ENCODE measurements around the gene BAG5. TPM values are rescaled to one million over a fixed set of nuclear protein-coding genes. Genes with fewer than 3 reads are reported as not detected.
A peak's percentile ranks its signal among the peaks of the same experiment; 100 is the strongest.

The BAG5 gene
- total RNA-seq, 1 donor from 2014 or later, result 28.8 TPM

- no peak for TF ChIP-seq CTCF (IDR thresholded peaks at IDR 0.05)
These were observed 13.8 kb downstream of the BAG5 start for GRCh38 chr14:103548463-103549351.

DNA sequence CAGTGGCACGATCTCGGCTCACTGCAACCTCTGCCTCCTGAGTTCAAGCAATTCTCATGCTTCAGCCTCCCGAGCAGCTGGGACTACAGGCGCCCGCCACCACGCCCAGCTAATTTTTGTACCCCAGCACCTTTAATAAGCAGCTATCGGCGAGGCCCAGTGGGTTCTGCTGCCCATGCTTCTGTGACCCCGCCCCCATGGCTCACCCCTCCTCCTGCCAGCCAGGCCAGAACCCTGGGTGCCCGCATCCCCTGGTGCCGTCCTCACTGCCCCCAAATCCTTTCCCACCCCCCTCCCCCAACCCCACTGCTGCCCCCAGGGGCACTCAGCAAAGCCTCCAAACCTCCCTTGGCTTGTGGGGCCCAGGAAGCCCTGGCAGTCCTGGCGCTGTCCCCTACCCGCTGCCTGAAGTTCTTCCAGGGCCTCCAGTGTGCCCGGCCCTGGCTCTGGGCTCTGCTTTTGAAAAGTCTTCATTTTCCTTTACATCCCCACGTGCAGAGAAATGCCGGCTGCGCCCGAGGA is 14.5 kb downstream of the BAG5 start:
- Mint-ChIP-seq H3K4me1 (peaks cover 2% of the 10 kb centered on the region), H3K27me3 (no peaks in the 10 kb centered on the region), H3K36me3 (ENCODE audit: low read depth) (peaks cover 4% of the 10 kb centered on the region), H3K27ac (no peak overlapping the region), H3K4me3 (no peak overlapping the region), H3K9me3 (no peaks in the 10 kb centered on the region)
- intact Hi-C loops (cut with micrococcal nuclease), result loop anchor here (5.0 kb wide), 1 partner anchor 471 kb away; no protein-coding TSS in a partner anchor
- no peak for DNase-seq
- ChIA-PET POLR2A (no interaction called here), CTCF (interaction anchor here (1.1 to 7.0 kb wide), 5 partner anchors 25 to 49 kb away, joined by 5 to 70 read pairs (median 5); partner anchors contain the start of gene CKB)
- TF ChIP-seq CTCF (IDR thresholded peaks at IDR 0.05), result no peak
- ATAC-seq (ENCODE audit: low read depth), result no peak

More at GRCh38 chr14:103548463-103549351, 13.8 kb downstream of the BAG5 start:
- peaks cover 2% of the 10 kb centered on the region for H3K4me1 Mint-ChIP-seq
- H3K27me3 Mint-ChIP-seq, result no peaks in the 10 kb centered on the region
- H3K9me3 Mint-ChIP-seq, result no peaks in the 10 kb centered on the region
- no peak overlapping the region for H3K27ac Mint-ChIP-seq
- POLR2A ChIA-PET, result no interaction called here
- no peak overlapping the region for H3K4me3 Mint-ChIP-seq
- intact Hi-C loops (cut with micrococcal nuclease), result loop anchor here (5.0 kb wide), 1 partner anchor 471 kb away; no protein-coding TSS in a partner anchor
- H3K36me3 Mint-ChIP-seq (ENCODE audit: low read depth), result peaks cover 4% of the 10 kb centered on the region
- DNase-seq (no peak), ATAC-seq (ENCODE audit: low read depth) (no peak)
- CTCF ChIA-PET, result interaction anchor here (1.1 to 7.0 kb wide), 3 partner anchors 29 to 48 kb away, joined by 5 to 70 read pairs (median 5); no protein-coding TSS in a partner anchor

GRCh38 chr14:103547455-103547940 is 15.0 kb downstream of the BAG5 start:
- no peaks in the 10 kb centered on the region for H3K36me3 Mint-ChIP-seq (ENCODE audit: low read depth)
- H3K4me1 Mint-ChIP-seq, result peaks cover 2% of the 10 kb centered on the region
- no peak for DNase-seq
- intact Hi-C loops (cut with micrococcal nuclease), result loop anchor here (5.0 kb wide), 1 partner anchor 470 kb away; no protein-coding TSS in a partner anchor
- H3K9me3 Mint-ChIP-seq, result no peaks in the 10 kb centered on the region
- ChIA-PET CTCF (interaction anchor here (0.7 to 7.0 kb wide), 12 partner anchors 10 to 61 kb away, joined by 3 to 70 read pairs (median 3); partner anchors contain the start of gene CKB), POLR2A (interaction anchor here (1.0 kb wide), 1 partner anchor 28 kb away, joined by 4 read pairs; no protein-coding TSS in a partner anchor)
- no peak overlapping the region for H3K27ac Mint-ChIP-seq
- no peak for TF ChIP-seq CTCF (IDR thresholded peaks at IDR 0.05)
- H3K4me3 Mint-ChIP-seq, result no peak overlapping the region
- no peaks in the 10 kb centered on the region for H3K27me3 Mint-ChIP-seq
- no peak for ATAC-seq (ENCODE audit: low read depth)

- ChIA-PET POLR2A (interaction anchor here (1.0 kb wide), 1 partner anchor 28 kb away, joined by 4 read pairs; no protein-coding TSS in a partner anchor), CTCF (interaction anchor here (0.7 to 7.0 kb wide), 12 partner anchors 10 to 60 kb away, joined by 3 to 70 read pairs (median 3); partner anchors contain the start of gene CKB)
- TF ChIP-seq CTCF (IDR thresholded peaks at IDR 0.05), result peak; percentile 63
- peak; percentile 76 for DNase-seq
- peak; percentile 90 for ATAC-seq (ENCODE audit: low read depth)
- H3K27ac Mint-ChIP-seq, result no peak overlapping the region
- intact Hi-C loops (cut with micrococcal nuclease), result loop anchor here (1.0 to 5.0 kb wide), 3 partner anchors 29 to 470 kb away; no protein-coding TSS in a partner anchor
- H3K27me3 Mint-ChIP-seq, result no peaks in the 10 kb centered on the region
- no peak overlapping the region for H3K4me3 Mint-ChIP-seq
- H3K36me3 Mint-ChIP-seq (ENCODE audit: low read depth), result no peaks in the 10 kb centered on the region
- no peaks in the 10 kb centered on the region for H3K9me3 Mint-ChIP-seq
- H3K4me1 Mint-ChIP-seq, result peaks cover 2% of the 10 kb centered on the region
These were observed 15.6 kb downstream of the BAG5 start for GRCh38 chr14:103546652-103547454.
